HG02870 (cell line): ENCODE data around the gene RSRC2.
A peak's percentile ranks its signal among the peaks of the same experiment; 100 is the strongest.
"Not testable (repeated sequence)": the region's sequence is repeated elsewhere in the genome, so short reads cannot be mapped to it uniquely, and the experiment has no call there.

Experiments
- ATAC-seq: cut with Tn5 transposase; IDR thresholded peaks from one replicate; pipeline ENCODE4 v1.9.1; 2021; ENCODE audit warnings: mild to moderate bottlenecking, moderate library complexity; ENCODE audit not compliant: unreplicated experiment

The RSRC2 gene

GRCh38 chr12:122526683-122527477 is at the start of gene RSRC2, which contains the start of gene KNTC1:
Gene RSRC2 (minus strand): TSS chr12:122526936. CDS start chr12:122526853, 83 bp downstream.
Gene KNTC1 (plus strand): TSS chr12:122527249. CDS start chr12:122530064, 2,815 bp downstream.
- ATAC-seq, result peak; percentile 86

- ATAC-seq, result no peak
These were observed 45.1 kb upstream of the RSRC2 start for GRCh38 chr12:122571821-122572220.

GRCh38 chr12:122570006-122570405 is 43.3 kb upstream of the RSRC2 start:
- not testable (repeated sequence) for ATAC-seq

GRCh38 chr12:122569288-122569687 is 42.6 kb upstream of the RSRC2 start:
- ATAC-seq, result no peak

GRCh38 chr12:122566816-122567215 is 40.1 kb upstream of the RSRC2 start:
- not testable (repeated sequence) for ATAC-seq

- no peak for ATAC-seq
These were observed 36.6 kb upstream of the RSRC2 start for GRCh38 chr12:122563361-122563760.

GRCh38 chr12:122560138-122560537 is 33.4 kb upstream of the RSRC2 start:
- no peak for ATAC-seq

- peak; percentile 44 for ATAC-seq
These were observed 32.3 kb upstream of the RSRC2 start for GRCh38 chr12:122558745-122559641.

- no peak for ATAC-seq
These were observed 20.6 kb upstream of the RSRC2 start for GRCh38 chr12:122547330-122547729.

- ATAC-seq, result no peak
These were observed 19.1 kb upstream of the RSRC2 start for GRCh38 chr12:122545855-122546254.

- ATAC-seq, result no peak
These were observed 17.8 kb upstream of the RSRC2 start for GRCh38 chr12:122544537-122544936.

GRCh38 chr12:122538496-122538895 is 11.8 kb upstream of the RSRC2 start:
- ATAC-seq, result no peak

GRCh38 chr12:122537021-122537420 is 10.3 kb upstream of the RSRC2 start:
- no peak for ATAC-seq

- ATAC-seq, result no peak
These were observed 7.1 kb upstream of the RSRC2 start for GRCh38 chr12:122533856-122534255.

- no peak for ATAC-seq
These were observed 2.3 kb upstream of the RSRC2 start for GRCh38 chr12:122528992-122529391.

GRCh38 chr12:122528582-122528981 is 1.8 kb upstream of the RSRC2 start:
- ATAC-seq, result no peak

- ATAC-seq, result no peak
These were observed 775 bp upstream of the RSRC2 start for GRCh38 chr12:122527478-122527944.

GRCh38 chr12:122523846-122524718 is 2.7 kb downstream of the RSRC2 start:
- ATAC-seq, result no peak

- ATAC-seq, result no peak
These were observed 3.5 kb downstream of the RSRC2 start for GRCh38 chr12:122523280-122523679.

- no peak for ATAC-seq
These were observed 6.1 kb downstream of the RSRC2 start for GRCh38 chr12:122520676-122521075.

GRCh38 chr12:122519418-122519817 is 7.3 kb downstream of the RSRC2 start:
- ATAC-seq, result no peak
